ENCODE data around the gene BMF. TPM values are rescaled to one million over a fixed set of nuclear protein-coding genes. Genes with fewer than 3 reads are reported as not detected.

BMF gene
- total RNA-seq, 1 experiment from 2014 or later = 13.2 TPM

GRCh38 chr15:40070166-40070557, 38.5 kb downstream of the BMF start:
- Histone ChIP-seq H3K18ac (ENCODE audit: insufficient read length, low read depth, low read length) (no peak overlapping the region), H3K79me2 (ENCODE audit: insufficient read depth, low read length) (no peaks in the 10 kb centered on the region), H3K79me1 (ENCODE audit: insufficient read depth, low read depth, low read length, poor library complexity, severe bottlenecking) (no peaks in the 10 kb centered on the region), H4K20me1 (ENCODE audit: control insufficient read depth, insufficient read depth, insufficient read length) (no peaks in the 10 kb centered on the region), H2BK12ac (ENCODE audit: insufficient read length, low read depth, low read length) (no peak overlapping the region), H3K23ac (ENCODE audit: insufficient read length, low read depth, low read length) (no peak overlapping the region), H2BK20ac (ENCODE audit: low read depth, low read length, poor library complexity, severe bottlenecking) (no peak overlapping the region), H4K5ac (ENCODE audit: insufficient read length, low read depth, low read length) (no peak overlapping the region), H3K9ac (ENCODE audit: extremely low read depth, insufficient read length, low read length) (no peak overlapping the region), H4K91ac (ENCODE audit: insufficient read length, low read depth, low read length) (no peak overlapping the region), H3K4ac (ENCODE audit: low read depth, low read length) (no peak overlapping the region), H3K56ac (ENCODE audit: insufficient read length, low read depth, low read length) (no peak overlapping the region), H2BK120ac (ENCODE audit: low read depth, low read length, poor library complexity, severe bottlenecking) (no peak overlapping the region), H2BK15ac (ENCODE audit: low read depth, low read length) (no peak overlapping the region), H3K9me3 (ENCODE audit: control insufficient read depth, low read depth, low read length) (no peaks in the 10 kb centered on the region), H3K14ac (ENCODE audit: insufficient read depth, low read length) (no peak overlapping the region), H3K4me1 (ENCODE audit: insufficient read depth, low read length) (no peaks in the 10 kb centered on the region; the same call in 1 of the 2 replicates), H4K8ac (replicated peaks; ENCODE audit: insufficient read length, low read depth, low read length) (no peak overlapping the region), H2BK5ac (ENCODE audit: insufficient read length, low read length) (no peak overlapping the region), H3K23me2 (ENCODE audit: insufficient read length, low read depth, low read length, poor library complexity, severe bottlenecking) (no peaks in the 10 kb centered on the region), H2AFZ (ENCODE audit: low read length) (no peak overlapping the region), H3K27me3 (ENCODE audit: insufficient read depth, low read length) (no peaks in the 10 kb centered on the region), H2AK5ac (ENCODE audit: insufficient read length, low read length) (no peak overlapping the region), H3T11ph (ENCODE audit: low read length) (no peak overlapping the region), H3K27ac (ENCODE audit: insufficient read length, low read depth, low read length) (no peak overlapping the region), H3K4me2 (ENCODE audit: insufficient read depth, insufficient read length, low read length) (no peak overlapping the region)
- H3K27ac Mint-ChIP-seq = 0 out of 7 replicates have a peak overlapping the region, but pooled peaks of 1 of the 3 experiments have one; percentile 36
- H3K4me1 Mint-ChIP-seq = peaks cover 25 to 37% of the 10 kb centered on the region in 2 experiments
- 0 out of 2 replicates have a peak, but pooled peaks cover 1% of the 10 kb centered on the region for H3K27me3 Mint-ChIP-seq (ENCODE audit: low read depth)
- TF ChIP-seq CTCF (conservative IDR thresholded peaks at IDR 0.05) = no peak
- no peak for DNase-seq
- no CpG with 5 or more reads among the region's 5 CpGs for WGBS (ENCODE audit: extremely low coverage, insufficient read length, low lambda C conversion rate)
- H3K4me3 Mint-ChIP-seq = no peak overlapping the region
- H3K36me3 Mint-ChIP-seq (ENCODE audit: insufficient read depth in 1 of 3, low read depth in 3 of 3) = peaks cover 2 to 10% (median 7%) of the 10 kb centered on the region in 3 experiments; a peak in 3 of 7 replicates
- peaks cover 4 to 10% of the 10 kb centered on the region in 2 experiments; a peak in 3 of 5 replicates for H3K9me3 Mint-ChIP-seq

Measured in H9 (cell line).